AG10803 (cell line): ENCODE data around the gene MRC2.

Source experiments
- DNase-seq: peaks from one replicate; pipeline ENCODE4 v3.0.0; 2010; ENCODE audit warnings: low read depth
- H3K4me3 ChIP-seq: 2 replicates; pipeline ENCODE4 v1.5.1; 2011; ENCODE audit warnings: mild to moderate bottlenecking, low read length, control low read depth
- TF ChIP-seq, protein P1 (sequence below): conservative IDR thresholded peaks from 2 replicates; pipeline ENCODE4 v1.5.1; 2011; ENCODE audit warnings: mild to moderate bottlenecking, low read length, control low read depth, inconsistent platforms

The MRC2 gene

DNA sequence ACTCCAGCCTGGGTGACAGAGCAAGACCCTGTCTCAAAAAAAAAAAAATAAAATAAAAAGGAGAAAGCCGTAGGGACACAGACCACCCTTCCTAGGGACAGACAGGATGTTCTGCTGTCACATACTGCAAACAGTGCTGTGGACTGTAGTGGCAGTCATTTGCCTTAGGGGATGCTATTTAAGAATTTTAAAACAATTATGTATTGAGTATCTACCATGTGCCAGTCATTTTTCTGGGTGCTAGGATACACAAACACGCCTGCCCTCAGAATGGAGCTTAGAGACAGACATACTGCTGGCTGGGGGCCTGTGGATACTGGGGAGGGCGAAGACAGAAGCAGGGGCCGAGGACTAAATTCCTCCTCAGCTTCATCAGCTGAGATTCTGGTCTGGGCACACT, 45.5 kb downstream of the MRC2 start:
- H3K4me3 ChIP-seq = no peak overlapping the region
- TF ChIP-seq, protein P1, sequence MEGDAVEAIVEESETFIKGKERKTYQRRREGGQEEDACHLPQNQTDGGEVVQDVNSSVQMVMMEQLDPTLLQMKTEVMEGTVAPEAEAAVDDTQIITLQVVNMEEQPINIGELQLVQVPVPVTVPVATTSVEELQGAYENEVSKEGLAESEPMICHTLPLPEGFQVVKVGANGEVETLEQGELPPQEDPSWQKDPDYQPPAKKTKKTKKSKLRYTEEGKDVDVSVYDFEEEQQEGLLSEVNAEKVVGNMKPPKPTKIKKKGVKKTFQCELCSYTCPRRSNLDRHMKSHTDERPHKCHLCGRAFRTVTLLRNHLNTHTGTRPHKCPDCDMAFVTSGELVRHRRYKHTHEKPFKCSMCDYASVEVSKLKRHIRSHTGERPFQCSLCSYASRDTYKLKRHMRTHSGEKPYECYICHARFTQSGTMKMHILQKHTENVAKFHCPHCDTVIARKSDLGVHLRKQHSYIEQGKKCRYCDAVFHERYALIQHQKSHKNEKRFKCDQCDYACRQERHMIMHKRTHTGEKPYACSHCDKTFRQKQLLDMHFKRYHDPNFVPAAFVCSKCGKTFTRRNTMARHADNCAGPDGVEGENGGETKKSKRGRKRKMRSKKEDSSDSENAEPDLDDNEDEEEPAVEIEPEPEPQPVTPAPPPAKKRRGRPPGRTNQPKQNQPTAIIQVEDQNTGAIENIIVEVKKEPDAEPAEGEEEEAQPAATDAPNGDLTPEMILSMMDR = no peak
- no peak for DNase-seq

DNA sequence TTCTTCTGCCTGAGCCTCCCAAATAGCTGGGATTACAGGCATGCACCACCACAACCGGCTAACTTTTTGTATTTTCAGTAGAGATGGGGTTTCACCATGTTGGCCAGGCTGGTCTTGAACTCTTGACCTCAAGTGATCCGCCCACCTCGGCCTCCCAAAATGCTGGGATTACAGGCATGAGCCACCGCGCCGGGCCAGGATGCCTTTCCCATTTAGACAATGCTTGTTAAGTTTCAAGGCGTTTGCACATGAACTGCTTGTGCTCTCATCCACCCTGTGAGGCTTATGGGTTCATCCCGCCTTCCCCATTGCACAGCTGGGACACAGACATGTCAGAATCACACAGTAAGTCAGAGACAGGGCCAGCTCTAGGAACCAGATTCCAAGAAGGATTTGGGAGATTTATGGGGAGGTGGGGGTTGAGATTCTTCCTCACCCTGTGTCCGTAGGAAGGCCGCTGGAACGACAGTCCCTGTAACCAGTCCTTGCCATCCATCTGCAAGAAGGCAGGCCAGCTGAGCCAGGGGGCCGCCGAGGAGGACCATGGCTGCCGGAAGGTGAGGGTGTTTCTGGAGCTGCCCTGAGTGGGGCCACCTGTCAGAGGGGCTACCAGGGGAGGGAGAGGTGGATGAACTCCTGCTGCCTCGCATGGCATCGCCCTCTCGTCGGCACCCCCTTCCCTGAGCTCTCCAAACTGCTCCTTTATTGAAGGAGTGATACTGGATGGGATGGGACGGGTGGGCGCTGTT, 46.3 kb downstream of the MRC2 start:
- H3K4me3 ChIP-seq = no peak overlapping the region
- TF ChIP-seq, protein P1 = no peak
- no peak for DNase-seq

DNA sequence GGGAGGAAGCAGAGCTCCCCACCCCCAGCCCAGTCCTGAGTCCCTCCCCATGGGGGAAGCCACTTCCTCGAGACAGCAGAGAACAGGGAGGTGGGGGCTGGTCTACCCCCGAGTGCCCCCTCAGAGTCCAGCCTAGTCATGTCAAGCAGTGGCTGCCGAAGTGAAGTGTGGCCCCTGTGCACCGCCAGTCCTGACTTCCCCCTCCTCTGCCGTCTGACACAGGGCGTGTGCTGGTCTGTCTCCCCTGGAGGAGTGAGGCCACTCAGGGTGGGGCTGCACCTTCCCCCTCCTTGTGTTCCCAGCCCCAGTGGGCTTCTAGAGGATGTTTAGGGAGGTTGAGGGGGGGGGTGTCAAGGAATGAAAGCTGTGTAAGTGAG, 46.9 kb downstream of the MRC2 start:
- H3K4me3 ChIP-seq = no peak overlapping the region
- DNase-seq = no peak
- TF ChIP-seq, protein P1 = no peak

DNA sequence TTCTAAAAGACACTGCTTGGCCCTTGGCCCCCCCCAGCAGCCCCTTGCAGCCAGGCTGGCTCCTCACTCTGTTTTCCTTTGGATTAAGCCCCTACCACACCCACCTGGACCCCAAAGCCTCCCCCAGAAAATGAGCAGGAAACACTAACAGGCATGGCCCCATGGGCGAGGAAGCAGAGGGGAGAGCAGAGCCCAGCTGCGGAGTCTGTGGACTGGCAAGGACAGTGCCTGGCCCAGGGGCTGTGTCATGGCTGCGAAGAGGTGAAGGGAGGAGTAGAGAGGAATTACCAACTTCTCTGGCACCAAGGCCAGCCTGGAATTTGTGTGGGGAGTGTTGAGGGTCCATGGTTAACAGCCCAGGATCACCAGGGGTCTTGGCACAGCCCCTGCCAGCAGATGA, 47.4 kb downstream of the MRC2 start:
- no peak overlapping the region for H3K4me3 ChIP-seq
- TF ChIP-seq, protein P1 = no peak
- DNase-seq = no peak

GRCh38 chr17:62675260-62675659, 47.8 kb downstream of the MRC2 start:
- TF ChIP-seq, protein P1 = no peak
- H3K4me3 ChIP-seq = no peak overlapping the region
- peak; percentile 66 for DNase-seq

DNA sequence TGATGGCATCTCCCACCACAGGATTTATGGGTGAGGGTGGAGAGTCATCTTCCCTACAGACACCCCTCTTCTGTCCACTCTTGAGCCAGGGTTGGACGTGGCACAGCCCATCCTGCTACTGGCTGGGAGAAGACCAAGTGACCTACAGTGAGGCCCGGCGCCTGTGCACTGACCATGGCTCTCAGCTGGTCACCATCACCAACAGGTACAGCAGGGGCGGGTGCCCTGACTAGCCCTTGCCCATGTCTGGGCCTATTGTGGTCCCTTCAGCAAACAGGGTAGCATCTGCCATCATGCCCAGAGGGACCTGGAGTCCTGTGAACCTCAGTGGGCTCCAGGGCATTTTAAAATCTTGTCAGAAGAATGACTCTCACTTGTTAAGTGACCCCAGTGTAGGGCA, 48.2 kb downstream of the MRC2 start:
- TF ChIP-seq, protein P1 = no peak
- no peak overlapping the region for H3K4me3 ChIP-seq
- DNase-seq = no peak

- no peak overlapping the region for H3K4me3 ChIP-seq
- DNase-seq = no peak
- TF ChIP-seq, protein P1 = no peak
Observed at GRCh38 chr17:62676231-62676943, 48.9 kb downstream of the MRC2 start.
